NT2/D1 (cell line): ENCODE results near the gene APOL6.

Experiments used
- SUZ12 ChIP-seq: IDR thresholded peaks from 2 replicates; pipeline ENCODE4 v1.6.1; 2011; ENCODE audit not compliant: insufficient read length, insufficient read depth; ENCODE audit errors: extremely low read depth
- YY1 ChIP-seq: IDR thresholded peaks from 2 replicates; pipeline ENCODE4 v1.6.1; 2011; ENCODE audit not compliant: insufficient read length, insufficient read depth

- no peak for TF ChIP-seq YY1
- no peak for TF ChIP-seq SUZ12
Measured at GRCh38 chr22:35614404-35614803, 33.8 kb upstream of the APOL6 start.
